CD14-positive monocyte (primary cell): Measurements from ENCODE around the gene GGTA1. TPM values are rescaled to one million over a fixed set of nuclear protein-coding genes. Genes with fewer than 3 reads are reported as not detected.

ENCODE experiments used
- DNase-seq, 3 donors: peaks; one replicate each; pipeline ENCODE4 v3.0.0-alpha.2; 2011 to 2022
- H2AFZ ChIP-seq: 2 replicates; pipeline ENCODE4 v1.6.0; 2012; ENCODE audit warnings: mild to moderate bottlenecking, low read depth, low read length, inconsistent platforms; ENCODE audit not compliant: insufficient read depth, poor library complexity, severe bottlenecking
- H3K27ac ChIP-seq, 2 donors: 1 replicate in 1 of 2; 2 replicates in 1 of 2; pipeline ENCODE4 v1.5.1; 2012 to 2013; ENCODE audit warnings: low read length in 2 of 2, control low read depth in 1 of 2, inconsistent platforms in 1 of 2, low read depth in 1 of 2, mild to moderate bottlenecking in 1 of 2
- H3K27me3 ChIP-seq, 2 donors: one replicate each; pipeline versions ENCODE4 v1.6.0 to v1.6.1; 2011 to 2013; ENCODE audit warnings: low read length in 2 of 2; ENCODE audit not compliant: control insufficient read depth in 2 of 2, insufficient read depth in 2 of 2
- H3K36me3 ChIP-seq, 2 donors: replicated peaks in 1 of 2; 1 replicate in 1 of 2; 2 replicates in 1 of 2; pipeline versions ENCODE4 v1.5.1 to v1.6.1; 2012 to 2013; ENCODE audit warnings: low read length in 2 of 2, control low read depth in 1 of 2, inconsistent platforms in 1 of 2, mild to moderate bottlenecking in 1 of 2; ENCODE audit not compliant: insufficient read depth in 2 of 2, control insufficient read depth in 1 of 2
- H3K4me1 ChIP-seq, 2 donors: 1 replicate in 1 of 2; 2 replicates in 1 of 2; pipeline versions ENCODE4 v1.5.1 to v1.6.1; 2012 to 2013; ENCODE audit warnings: low read length in 2 of 2, control low read depth in 1 of 2, inconsistent platforms in 1 of 2, mild to moderate bottlenecking in 1 of 2, moderate library complexity in 1 of 2; ENCODE audit not compliant: insufficient read depth in 2 of 2, control insufficient read depth in 1 of 2
- H3K4me2 ChIP-seq: replicated peaks from 2 replicates; pipeline ENCODE3; 2012; ENCODE audit warnings: low read length, moderate library complexity, mild to moderate bottlenecking; ENCODE audit not compliant: poor library complexity, severe bottlenecking; ENCODE audit errors: extremely low read depth
- H3K4me3 ChIP-seq, 3 experiments: fragments of 200-600 bp in 1 of 3; sonication (generic) in 1 of 3; replicated peaks in 1 of 3; 1 replicate in 2 of 3; 2 replicates in 1 of 3; pipeline ENCODE4 v1.5.1; 2011 to 2013; ENCODE audit warnings: low read length in 3 of 3, mild to moderate bottlenecking in 3 of 3, control low read depth in 2 of 3, low read depth in 2 of 3, inconsistent platforms in 1 of 3, moderate library complexity in 1 of 3
- H3K79me2 ChIP-seq: 2 replicates; pipeline ENCODE4 v1.6.0; 2012; ENCODE audit warnings: mild to moderate bottlenecking, control low read depth, inconsistent platforms, low read length, moderate library complexity; ENCODE audit not compliant: insufficient read depth
- H3K9ac ChIP-seq: 2 replicates; pipeline ENCODE4 v1.6.0; 2017; ENCODE audit warnings: low read length, mild to moderate bottlenecking; ENCODE audit not compliant: insufficient read depth, poor library complexity, severe bottlenecking
- H3K9me3 ChIP-seq, 2 donors: replicated peaks in 1 of 2; 1 replicate in 1 of 2; 2 replicates in 1 of 2; pipeline versions ENCODE4 v1.5.1 to v1.6.1; 2012 to 2013; ENCODE audit warnings: low read length in 2 of 2, control low read depth in 1 of 2; ENCODE audit not compliant: control insufficient read depth in 1 of 2, insufficient read depth in 1 of 2
- H4K20me1 ChIP-seq: 2 replicates; pipeline ENCODE4 v1.6.0; 2012; ENCODE audit warnings: mild to moderate bottlenecking, low read length, control low read depth, moderate library complexity; ENCODE audit not compliant: insufficient read depth
- H3K27ac Mint-ChIP-seq, 7 donors: one replicate each; pipeline ENCODE4 v1.8.0; 2020; ENCODE audit warnings: mild to moderate bottlenecking in 7 of 7, mixed read lengths in 7 of 7, moderate library complexity in 6 of 7, inconsistent platforms in 2 of 7
- H3K27me3 Mint-ChIP-seq, 3 donors: one replicate each; pipeline ENCODE4 v1.8.0; 2021 to 2022; ENCODE audit warnings: low read depth in 3 of 3, mild to moderate bottlenecking in 3 of 3, mixed read lengths in 3 of 3, moderate library complexity in 3 of 3, inconsistent platforms in 1 of 3
- H3K36me3 Mint-ChIP-seq, 2 donors: one replicate each; pipeline ENCODE4 v1.8.0; 2020; ENCODE audit warnings: mixed read lengths in 2 of 2, inconsistent platforms in 1 of 2, mild to moderate bottlenecking in 1 of 2
- H3K4me1 Mint-ChIP-seq: one replicate; pipeline ENCODE4 v1.8.0; 2020; ENCODE audit warnings: mild to moderate bottlenecking, mixed read lengths
- H3K4me3 Mint-ChIP-seq, 2 donors: one replicate each; pipeline ENCODE4 v1.8.0; 2020; ENCODE audit warnings: mild to moderate bottlenecking in 2 of 2, mixed read lengths in 2 of 2, moderate library complexity in 1 of 2
- H3K9me3 Mint-ChIP-seq, 7 donors: one replicate each; pipeline ENCODE4 v1.8.0; 2020 to 2022; ENCODE audit warnings: mixed read lengths in 7 of 7, mild to moderate bottlenecking in 6 of 7, moderate library complexity in 6 of 7, inconsistent platforms in 2 of 7
- WGBS: methylation state at CpG from one replicate; pipeline ENCODE4 v1.1.5; 2013; ENCODE audit warnings: missing lambda C conversion rate; ENCODE audit not compliant: insufficient coverage; 5-methylcytosine and 5-hydroxymethylcytosine counted together
- intact Hi-C, 2 donors: fragments of 100-400 bp; cut with micrococcal nuclease; formaldehyde crosslinking; loops; one replicate each; pipeline versions ENCODE4 v1.15.0 to v1.15.1; 2023
- polyA plus RNA-seq, 3 donors: library from polyadenylated mRNA; depleted of rRNA in 1 of 3; unstranded in 2 of 3; stranded (reverse) in 1 of 3; fragments of 300-500 nt in 2 of 3; fragments of >200 nt in 1 of 3; fragmentation: Illumina TruSeq in 2 of 3; gene quantifications; 1 replicate in 2 of 3; 2 replicates in 1 of 3; pipeline ENCODE4 v1.2.3, GENCODE V29; 2012 to 2021
- TF ChIP-seq, protein P1 (sequence below): fragments of 200-600 bp; IDR thresholded peaks from one replicate; pipeline ENCODE4 v1.8.0; 2022; ENCODE audit warnings: antibody characterized with exemption, mild to moderate bottlenecking

GGTA1 gene
- polyA plus RNA-seq, 3 donors = 10.9 to 35.6 (median 15.4) TPM

DNA sequence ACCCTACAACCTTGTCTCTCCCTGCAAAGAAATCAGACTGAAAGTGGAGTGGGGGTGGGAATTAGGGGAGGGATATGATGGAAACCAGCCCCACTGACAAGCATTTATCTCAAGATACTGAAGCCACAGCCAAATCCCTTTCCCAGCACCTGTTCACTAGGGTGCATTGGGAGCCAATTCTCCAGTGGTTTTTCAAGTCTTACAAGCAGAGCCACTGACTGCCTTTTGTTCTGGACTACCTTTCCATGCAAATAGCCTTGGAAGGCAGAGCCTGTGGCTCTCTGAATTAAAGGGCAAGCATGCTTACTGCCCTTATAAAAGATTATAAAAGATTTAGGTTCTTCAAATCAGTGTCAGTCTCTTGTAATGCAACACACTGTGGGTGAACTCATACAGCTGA, 8.8 kb upstream of the GGTA1 start:
- Histone ChIP-seq H3K36me3 (no peaks in the 10 kb centered on the region), H3K27me3 (no peaks in the 10 kb centered on the region), H3K79me2 (no peaks in the 10 kb centered on the region), H3K9ac (no peak overlapping the region), H2AFZ (no peak overlapping the region), H3K4me2 (no peak overlapping the region), H4K20me1 (no peaks in the 10 kb centered on the region), H3K4me3 (no peak overlapping the region), H3K9me3 (no peaks in the 10 kb centered on the region), H3K4me1 (peaks cover 5 to 15% of the 10 kb centered on the region in 2 donors), H3K27ac (no peak overlapping the region)
- Mint-ChIP-seq H3K36me3 (peaks cover 0 to 3% of the 10 kb centered on the region in 2 donors), H3K4me3 (no peak overlapping the region), H3K27ac (no peak overlapping the region), H3K9me3 (peaks cover 0 to 7% (median 4%) of the 10 kb centered on the region in 7 donors), H3K4me1 (peaks cover 17% of the 10 kb centered on the region), H3K27me3 (peaks cover 2 to 4% (median 2%) of the 10 kb centered on the region in 3 donors)
- DNase-seq = no peak
- intact Hi-C loops = no loop called here
- TF ChIP-seq, protein P1, sequence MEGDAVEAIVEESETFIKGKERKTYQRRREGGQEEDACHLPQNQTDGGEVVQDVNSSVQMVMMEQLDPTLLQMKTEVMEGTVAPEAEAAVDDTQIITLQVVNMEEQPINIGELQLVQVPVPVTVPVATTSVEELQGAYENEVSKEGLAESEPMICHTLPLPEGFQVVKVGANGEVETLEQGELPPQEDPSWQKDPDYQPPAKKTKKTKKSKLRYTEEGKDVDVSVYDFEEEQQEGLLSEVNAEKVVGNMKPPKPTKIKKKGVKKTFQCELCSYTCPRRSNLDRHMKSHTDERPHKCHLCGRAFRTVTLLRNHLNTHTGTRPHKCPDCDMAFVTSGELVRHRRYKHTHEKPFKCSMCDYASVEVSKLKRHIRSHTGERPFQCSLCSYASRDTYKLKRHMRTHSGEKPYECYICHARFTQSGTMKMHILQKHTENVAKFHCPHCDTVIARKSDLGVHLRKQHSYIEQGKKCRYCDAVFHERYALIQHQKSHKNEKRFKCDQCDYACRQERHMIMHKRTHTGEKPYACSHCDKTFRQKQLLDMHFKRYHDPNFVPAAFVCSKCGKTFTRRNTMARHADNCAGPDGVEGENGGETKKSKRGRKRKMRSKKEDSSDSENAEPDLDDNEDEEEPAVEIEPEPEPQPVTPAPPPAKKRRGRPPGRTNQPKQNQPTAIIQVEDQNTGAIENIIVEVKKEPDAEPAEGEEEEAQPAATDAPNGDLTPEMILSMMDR = no peak

- DNase-seq = no peak
- Histone ChIP-seq H3K4me3 (no peak overlapping the region), H3K4me1 (peaks cover 24 to 35% of the 10 kb centered on the region in 2 donors), H3K9me3 (no peaks in the 10 kb centered on the region), H3K36me3 (no peaks in the 10 kb centered on the region), H3K27ac (no peak overlapping the region), H3K9ac (no peak overlapping the region), H3K27me3 (no peaks in the 10 kb centered on the region), H2AFZ (no peak overlapping the region), H3K4me2 (no peak overlapping the region), H4K20me1 (no peaks in the 10 kb centered on the region), H3K79me2 (no peaks in the 10 kb centered on the region)
- peaks cover 25% of the 10 kb centered on the region for H3K4me1 Mint-ChIP-seq
- peaks cover 0 to 3% of the 10 kb centered on the region in 2 donors for H3K36me3 Mint-ChIP-seq
- no peak overlapping the region for H3K4me3 Mint-ChIP-seq
- intact Hi-C loops = no loop called here
- no peak overlapping the region for H3K27ac Mint-ChIP-seq
- TF ChIP-seq, protein P1 = no peak
- H3K9me3 Mint-ChIP-seq = peaks cover 0 to 2% (median 0%) of the 10 kb centered on the region in 7 donors
- 79% methylated on average over 7 of the region's 12 CpGs for WGBS
- H3K27me3 Mint-ChIP-seq = peaks cover 0 to 5% (median 2%) of the 10 kb centered on the region in 3 donors
Measured at GRCh38 chr9:121505903-121506735, 6.5 kb upstream of the GGTA1 start.
